DMS79 (cell line): ENCODE results near the gene TMEM164.
"Not testable (repeated sequence)": the region's sequence is repeated elsewhere in the genome, so short reads cannot be mapped to it uniquely, and the experiment has no call there.

Source experiments
- DNase-seq: peaks from one replicate; lab custom pipeline; 2025; lab: John Stamatoyannopoulos, UW

Gene TMEM164

GRCh38 chrX:110002300-110003166, at the start of gene TMEM164:
TSS of gene TMEM164 (plus strand) at chrX:110003114. CDS start at chrX:110003775, 661 bp downstream.
- peak; percentile 53 for DNase-seq

- DNase-seq: no peak
Observed at GRCh38 chrX:109954333-109954732, 48.6 kb upstream of the TMEM164 start.

DNA sequence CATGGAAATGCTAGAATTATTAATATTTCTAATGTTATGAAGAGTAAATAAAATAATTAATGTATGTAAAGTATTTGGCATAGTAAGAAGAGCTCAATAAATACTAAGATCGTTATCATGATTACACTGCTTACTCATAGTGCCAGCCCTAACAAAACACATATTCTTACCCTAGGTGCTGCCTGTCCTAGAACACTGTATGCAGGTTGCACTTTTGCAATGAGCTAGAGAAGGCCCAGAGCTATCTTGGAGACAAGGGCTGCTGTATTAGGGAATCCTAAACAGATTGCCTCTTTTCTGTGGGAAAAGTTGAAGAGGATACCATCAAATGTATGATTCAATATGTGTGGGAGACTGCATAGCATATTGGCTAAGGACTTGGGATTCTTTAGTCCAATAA, 48.0 kb upstream of the TMEM164 start:
- DNase-seq: no peak

GRCh38 chrX:109958266-109958665, 44.6 kb upstream of the TMEM164 start:
- no peak for DNase-seq

- DNase-seq: no peak
Observed at GRCh38 chrX:109959356-109959871, 43.5 kb upstream of the TMEM164 start.

- DNase-seq: no peak
Observed at GRCh38 chrX:109964390-109964789, 38.5 kb upstream of the TMEM164 start.

- DNase-seq: no peak
Observed at GRCh38 chrX:109966246-109966645, 36.7 kb upstream of the TMEM164 start.

DNA sequence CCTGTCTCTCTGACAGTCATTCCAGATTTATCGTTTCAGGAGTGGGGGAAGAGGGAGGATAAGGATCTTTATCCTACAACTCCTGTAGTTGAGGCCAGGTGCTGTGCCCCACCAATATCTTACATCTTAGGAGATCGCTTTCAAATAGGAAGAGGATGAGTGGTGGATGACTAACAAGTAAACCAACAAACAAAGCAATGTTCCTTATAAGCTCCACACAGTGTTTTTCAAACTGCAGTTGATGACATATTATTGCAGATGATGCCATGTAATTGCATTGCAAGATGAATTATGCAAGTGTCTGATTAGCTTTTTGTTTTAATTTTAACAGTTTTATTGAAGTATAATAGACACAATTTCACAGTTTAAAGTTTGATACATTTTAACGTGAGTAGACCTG, 35.8 kb upstream of the TMEM164 start:
- DNase-seq: no peak

GRCh38 chrX:109970841-109971240, 32.1 kb upstream of the TMEM164 start:
- not testable (repeated sequence) for DNase-seq

DNA sequence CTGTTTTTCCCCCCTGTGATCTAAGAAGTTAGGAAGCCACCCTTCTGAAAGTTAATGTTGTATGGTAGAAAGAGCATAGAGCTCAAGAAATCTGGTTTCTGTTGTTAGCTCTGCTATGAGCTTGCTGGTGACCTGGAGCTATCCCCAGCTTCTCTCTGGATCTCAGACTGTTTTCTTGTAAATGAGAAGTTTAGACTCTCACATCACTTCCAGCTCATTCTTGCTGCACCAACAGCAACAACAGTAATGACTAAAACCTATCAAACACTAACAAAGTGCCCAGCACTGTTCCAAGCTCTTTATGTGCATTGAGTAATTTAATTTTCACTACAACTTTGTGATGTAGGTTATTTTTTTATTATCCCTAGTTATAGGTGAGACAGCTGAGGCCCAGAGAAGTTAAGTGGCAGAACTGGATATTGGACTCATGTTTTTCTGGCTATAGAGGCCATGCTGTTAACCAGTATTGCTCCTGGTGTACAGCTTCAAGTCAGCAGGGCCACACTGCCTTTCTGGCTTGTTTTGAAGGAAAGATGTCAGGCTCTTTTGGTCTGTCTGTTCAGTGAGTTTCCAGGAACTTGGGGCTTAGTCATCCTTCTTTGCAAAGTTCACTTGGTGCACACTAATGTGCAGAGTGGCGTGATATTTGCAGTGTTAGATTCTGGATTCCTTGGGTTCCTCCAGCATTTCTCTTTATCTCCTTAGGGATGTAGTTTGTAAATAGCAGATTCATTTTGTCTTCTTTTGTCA, 27.8 kb upstream of the TMEM164 start:
- no peak for DNase-seq

GRCh38 chrX:109985210-109985609, 17.7 kb upstream of the TMEM164 start:
- DNase-seq: not testable (repeated sequence)

DNA sequence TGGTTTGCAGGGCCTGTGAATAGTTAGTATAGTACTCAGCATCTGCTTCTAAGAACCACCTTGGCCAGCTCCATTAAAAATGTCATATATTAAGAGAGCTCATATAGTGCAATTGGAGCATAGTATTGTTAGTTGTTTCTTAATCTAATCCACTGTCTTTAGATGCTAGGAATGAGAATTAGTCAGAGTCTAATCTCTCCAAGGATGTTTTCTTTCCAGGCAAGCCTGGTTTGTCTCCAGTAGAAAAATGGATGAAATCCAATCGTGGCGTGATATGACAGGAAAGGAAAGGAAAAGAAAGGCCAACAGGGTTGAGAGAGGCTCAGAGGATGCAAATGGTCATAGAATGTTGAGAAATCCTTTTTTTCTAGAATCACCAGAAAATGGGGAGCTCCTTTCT, 15.0 kb upstream of the TMEM164 start:
- no peak for DNase-seq

DNA sequence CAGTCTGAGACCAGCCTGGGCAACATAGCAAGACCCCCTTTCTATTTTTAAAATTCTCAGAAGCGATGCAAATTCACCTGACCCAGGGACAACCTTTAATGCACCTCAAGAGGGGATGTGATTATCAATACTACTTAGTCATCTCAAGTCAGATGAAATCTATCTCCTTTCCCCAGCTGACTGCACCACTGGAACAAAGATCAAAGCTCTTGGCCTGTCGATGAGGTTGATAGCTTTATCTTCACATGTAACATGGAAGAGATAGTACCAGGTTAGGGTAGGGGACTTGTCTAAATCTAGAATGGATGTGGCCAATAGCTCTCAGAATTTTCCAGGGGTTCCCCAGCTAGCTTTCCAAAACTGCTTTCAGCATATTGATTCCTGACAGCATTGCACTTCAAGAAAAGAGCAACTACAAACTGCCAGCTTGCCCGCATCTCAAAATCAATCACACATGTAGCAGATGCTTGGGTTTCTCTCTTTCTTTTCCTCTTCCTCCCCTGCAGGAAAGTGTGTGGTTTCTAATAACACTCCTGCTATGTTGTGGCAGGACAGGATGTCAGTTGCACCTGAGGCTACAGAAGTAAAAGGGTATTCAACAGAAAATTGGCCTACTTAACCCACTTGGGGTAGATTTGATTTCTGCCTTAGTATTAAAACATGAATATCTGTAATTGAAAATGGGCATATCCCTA, 12.2 kb upstream of the TMEM164 start:
- DNase-seq: no peak

GRCh38 chrX:109992203-109992602, 10.7 kb upstream of the TMEM164 start:
- no peak for DNase-seq

DNA sequence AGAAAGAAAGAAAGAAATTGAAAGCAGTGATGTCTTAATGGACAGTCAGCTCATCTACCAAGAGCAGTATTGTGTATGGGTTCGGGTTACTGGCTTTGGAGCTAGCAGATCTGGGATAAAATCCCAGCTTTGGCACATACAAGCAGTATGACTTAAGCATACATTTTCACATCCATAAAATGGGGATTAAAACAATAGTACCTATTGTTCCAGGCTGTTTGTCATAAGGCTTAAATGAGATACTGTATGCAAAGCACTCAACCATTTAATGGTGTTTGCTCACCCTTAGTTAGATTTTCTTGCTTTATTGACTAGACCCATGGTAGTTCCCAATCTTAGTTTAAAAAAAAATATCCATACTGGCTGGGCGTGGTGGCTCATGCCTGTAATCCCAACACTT, 7.8 kb upstream of the TMEM164 start:
- no peak for DNase-seq

GRCh38 chrX:109997786-109998452, 5.0 kb upstream of the TMEM164 start:
- peak; percentile 16 for DNase-seq

GRCh38 chrX:110000000-110000399, 2.9 kb upstream of the TMEM164 start:
- no peak for DNase-seq

GRCh38 chrX:110000847-110001713, 1.8 kb upstream of the TMEM164 start:
- no peak for DNase-seq

DNA sequence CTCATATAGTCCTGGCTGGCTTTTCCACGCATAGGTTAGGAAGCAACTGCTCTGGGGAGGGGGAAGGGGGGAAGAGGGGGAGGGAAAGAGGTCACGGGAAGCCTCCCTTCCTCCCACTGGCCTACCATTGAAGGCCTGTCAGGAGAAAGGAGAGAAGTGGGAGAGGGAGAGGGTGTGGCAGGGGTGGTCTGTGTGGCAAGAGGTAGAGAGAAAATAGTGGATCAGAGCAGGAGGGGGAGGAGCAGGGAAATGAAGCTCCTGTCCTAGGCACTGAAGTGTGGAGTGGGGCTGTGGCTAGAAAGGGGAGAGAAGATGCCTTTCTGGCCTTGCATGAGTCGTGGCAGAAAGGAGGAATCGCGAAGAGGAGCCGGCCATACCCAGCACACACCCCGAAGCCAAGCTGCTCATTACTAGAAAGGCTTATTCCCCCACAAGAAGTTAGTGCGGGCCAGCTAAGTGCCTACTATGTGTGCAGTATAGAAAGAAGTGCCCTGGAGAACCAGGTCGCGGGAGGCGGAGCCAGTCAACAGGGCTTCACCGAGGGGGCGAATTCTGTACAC, 1.1 kb upstream of the TMEM164 start:
- DNase-seq: no peak
